HepG2 (cell line): ENCODE results near the gene MLST8. TPM values are rescaled to one million over a fixed set of nuclear protein-coding genes. Genes with fewer than 3 reads are reported as not detected.

ENCODE experiments used
- ARNT2 ChIP-seq: sonication (generic); formaldehyde crosslinking; IDR thresholded peaks from 2 replicates; pipeline ENCODE4 v1.8.0; 2022; ENCODE audit warnings: mild to moderate bottlenecking, low read depth, missing genetic modification reagents, moderate library complexity
- BRD4 ChIP-seq: sonication (generic); formaldehyde crosslinking; IDR thresholded peaks from 2 replicates; pipeline ENCODE4 v1.4.0; 2020; ENCODE audit warnings: missing genetic modification reagents
- EEA1 ChIP-seq: sonication (generic); formaldehyde crosslinking; IDR thresholded peaks from 2 replicates; pipeline ENCODE4 v1.5.1; 2020; ENCODE audit warnings: mild to moderate bottlenecking, missing genetic modification reagents, borderline replicate concordance
- FOXC1 ChIP-seq: sonication (generic); formaldehyde crosslinking; IDR thresholded peaks from 2 replicates; pipeline ENCODE4 v1.8.0; 2022; ENCODE audit warnings: mild to moderate bottlenecking, missing genetic modification reagents, borderline replicate concordance
- GLI4 ChIP-seq: sonication (generic); formaldehyde crosslinking; IDR thresholded peaks from 2 replicates; pipeline ENCODE4 v1.5.1; 2020; ENCODE audit warnings: missing genetic modification reagents, mild to moderate bottlenecking, moderate library complexity, borderline replicate concordance
- HDAC1 ChIP-seq: sonication (generic); formaldehyde crosslinking; IDR thresholded peaks from 2 replicates; pipeline ENCODE4 v1.5.1; 2020; ENCODE audit warnings: mild to moderate bottlenecking, missing genetic modification reagents
- HOXA5 ChIP-seq: sonication (generic); formaldehyde crosslinking; IDR thresholded peaks from 2 replicates; pipeline ENCODE4 v1.4.0; 2020; ENCODE audit warnings: missing genetic modification reagents
- IKZF1 ChIP-seq: fragments of 450-650 bp; IDR thresholded peaks from 2 replicates; pipeline ENCODE4 v1.7.1; 2016
- KLF13 ChIP-seq: sonication (generic); formaldehyde crosslinking; IDR thresholded peaks from 2 replicates; pipeline ENCODE4 v1.4.0; 2020; ENCODE audit warnings: mild to moderate bottlenecking, missing genetic modification reagents
- PCBP1 ChIP-seq: fragments of 200-400 bp; formaldehyde crosslinking; IDR thresholded peaks from 2 replicates; pipeline ENCODE4 v1.6.1; 2017; ENCODE audit warnings: mild to moderate bottlenecking, low read depth, low read length, borderline replicate concordance
- SALL1 ChIP-seq: sonication (generic); formaldehyde crosslinking; IDR thresholded peaks from 2 replicates; pipeline ENCODE4 v1.8.0; 2022; ENCODE audit warnings: mild to moderate bottlenecking, missing genetic modification reagents
- SMYD3 ChIP-seq: sonication (generic); formaldehyde crosslinking; IDR thresholded peaks from 2 replicates; pipeline ENCODE4 v1.8.1; 2023; ENCODE audit warnings: mild to moderate bottlenecking, missing genetic modification reagents
- SP5 ChIP-seq: IDR thresholded peaks from 2 replicates; pipeline ENCODE4 v1.6.1; 2016; ENCODE audit warnings: low read depth, borderline replicate concordance
- ZNF3 ChIP-seq: IDR thresholded peaks from 2 replicates; pipeline ENCODE4 v1.7.0; 2017; ENCODE audit warnings: inconsistent platforms
- ZNF484 ChIP-seq: sonication (generic); formaldehyde crosslinking; IDR thresholded peaks from 2 replicates; pipeline ENCODE4 v1.5.1; 2020; ENCODE audit warnings: mild to moderate bottlenecking, low read depth, missing genetic modification reagents, borderline replicate concordance
- ZNF782 ChIP-seq: sonication (generic); formaldehyde crosslinking; IDR thresholded peaks from 2 replicates; pipeline ENCODE4 v1.4.0; 2020; ENCODE audit warnings: missing genetic modification reagents, mild to moderate bottlenecking, borderline replicate concordance
- ZZZ3 ChIP-seq: sonication (generic); formaldehyde crosslinking; IDR thresholded peaks from 2 replicates; pipeline ENCODE4 v1.4.0; 2020; ENCODE audit warnings: missing genetic modification reagents, mild to moderate bottlenecking, borderline replicate concordance
- polyA plus RNA-seq, 8 experiments: library from polyadenylated mRNA; depleted of rRNA in 3 of 8; stranded (reverse) in 7 of 8; unstranded in 1 of 8; fragments of >200 nt; fragmentation: Illumina TruSeq in 4 of 8; extraction: Trizol in 4 of 8; gene quantifications; 2 replicates each; pipeline versions ENCODE4 v1.2.1 to v1.2.3, GENCODE V29; 2011 to 2016; ENCODE audit warnings: low read depth in 4 of 8, missing spikeins in 1 of 8, mixed read lengths in 1 of 8; ENCODE audit not compliant: insufficient read depth in 1 of 8
- total RNA-seq, 5 experiments: library from RNA; depleted of rRNA; stranded (reverse); fragments of >200 nt; fragmentation: Illumina TruSeq; extraction: Trizol; gene quantifications; 2 replicates each; pipeline ENCODE4 v1.2.3, GENCODE V29; 2016; ENCODE audit warnings: low read depth in 1 of 5
- TF ChIP-seq, protein P1 (sequence below): sonication (generic); formaldehyde crosslinking; IDR thresholded peaks from 2 replicates; pipeline ENCODE4 v1.8.0; 2022; ENCODE audit warnings: mild to moderate bottlenecking, missing genetic modification reagents
- TF ChIP-seq, protein P2 (sequence below): sonication (generic); formaldehyde crosslinking; IDR thresholded peaks from 2 replicates; pipeline ENCODE4 v1.4.0; 2020; ENCODE audit warnings: mild to moderate bottlenecking, low read depth, missing genetic modification reagents
- TF ChIP-seq, protein P3 (sequence below): sonication (generic); formaldehyde crosslinking; IDR thresholded peaks from 2 replicates; pipeline ENCODE4 v1.4.0; 2020; ENCODE audit warnings: mild to moderate bottlenecking, low read depth, missing genetic modification reagents
- TF ChIP-seq, protein P4 (sequence below): sonication (generic); formaldehyde crosslinking; IDR thresholded peaks from 2 replicates; pipeline ENCODE4 v1.8.1; 2023; ENCODE audit warnings: mild to moderate bottlenecking, missing genetic modification reagents
- TF ChIP-seq, protein P5 (sequence below): sonication (generic); formaldehyde crosslinking; IDR thresholded peaks from 2 replicates; pipeline ENCODE4 v1.5.0; 2020; ENCODE audit warnings: missing genetic modification reagents

The MLST8 gene
- total and polyA plus RNA-seq, 2 of the 13 experiments (the other 11 are each of a cell fraction or from before 2014, with no cell fraction given) = 30.8 to 72.7 TPM

DNA sequence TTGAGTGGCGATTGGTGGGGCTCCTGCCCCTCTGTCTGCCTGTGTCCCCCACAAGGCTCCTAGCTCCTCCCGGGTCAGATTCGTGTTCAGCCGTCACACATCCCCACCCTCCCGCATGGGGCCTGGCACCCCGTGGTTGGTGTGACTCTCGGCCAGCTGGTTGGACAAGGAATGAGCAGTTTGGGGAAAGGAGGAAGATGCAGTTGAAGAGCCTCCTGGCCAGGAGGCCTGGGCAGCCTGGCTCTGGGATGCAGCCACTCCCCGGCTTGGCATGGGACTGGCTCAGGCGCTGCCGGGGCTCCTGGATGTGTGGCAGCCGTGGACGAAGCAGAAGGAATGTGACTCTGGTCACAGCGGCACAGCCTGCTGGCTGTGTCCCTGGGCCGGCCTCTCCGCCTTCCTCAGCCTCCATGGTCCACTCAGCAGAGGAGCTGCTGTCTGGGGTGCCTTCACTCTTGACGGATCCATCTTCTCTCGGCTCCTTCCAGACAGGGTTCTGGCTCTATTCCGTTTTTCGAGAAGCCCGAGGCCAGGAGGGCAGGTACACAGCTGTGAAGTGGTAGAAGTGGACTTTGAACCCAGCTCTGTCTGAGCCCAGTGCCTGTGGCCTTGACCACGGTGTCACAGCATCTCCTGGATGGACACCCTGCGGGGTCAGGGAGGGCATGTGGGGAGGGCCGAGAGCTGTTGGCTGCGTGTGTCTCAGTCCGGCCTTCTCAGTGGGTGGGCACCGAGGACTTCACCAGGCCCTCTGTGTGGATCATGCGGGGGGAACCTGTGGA lies 47.6 kb upstream of the MLST8 start (continued):
- TF ChIP-seq, protein P1, sequence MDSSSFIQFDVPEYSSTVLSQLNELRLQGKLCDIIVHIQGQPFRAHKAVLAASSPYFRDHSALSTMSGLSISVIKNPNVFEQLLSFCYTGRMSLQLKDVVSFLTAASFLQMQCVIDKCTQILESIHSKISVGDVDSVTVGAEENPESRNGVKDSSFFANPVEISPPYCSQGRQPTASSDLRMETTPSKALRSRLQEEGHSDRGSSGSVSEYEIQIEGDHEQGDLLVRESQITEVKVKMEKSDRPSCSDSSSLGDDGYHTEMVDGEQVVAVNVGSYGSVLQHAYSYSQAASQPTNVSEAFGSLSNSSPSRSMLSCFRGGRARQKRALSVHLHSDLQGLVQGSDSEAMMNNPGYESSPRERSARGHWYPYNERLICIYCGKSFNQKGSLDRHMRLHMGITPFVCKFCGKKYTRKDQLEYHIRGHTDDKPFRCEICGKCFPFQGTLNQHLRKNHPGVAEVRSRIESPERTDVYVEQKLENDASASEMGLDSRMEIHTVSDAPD = 0 out of 2 replicates have a peak, but pooled peaks have one; percentile 48
- TF ChIP-seq, protein P2, sequence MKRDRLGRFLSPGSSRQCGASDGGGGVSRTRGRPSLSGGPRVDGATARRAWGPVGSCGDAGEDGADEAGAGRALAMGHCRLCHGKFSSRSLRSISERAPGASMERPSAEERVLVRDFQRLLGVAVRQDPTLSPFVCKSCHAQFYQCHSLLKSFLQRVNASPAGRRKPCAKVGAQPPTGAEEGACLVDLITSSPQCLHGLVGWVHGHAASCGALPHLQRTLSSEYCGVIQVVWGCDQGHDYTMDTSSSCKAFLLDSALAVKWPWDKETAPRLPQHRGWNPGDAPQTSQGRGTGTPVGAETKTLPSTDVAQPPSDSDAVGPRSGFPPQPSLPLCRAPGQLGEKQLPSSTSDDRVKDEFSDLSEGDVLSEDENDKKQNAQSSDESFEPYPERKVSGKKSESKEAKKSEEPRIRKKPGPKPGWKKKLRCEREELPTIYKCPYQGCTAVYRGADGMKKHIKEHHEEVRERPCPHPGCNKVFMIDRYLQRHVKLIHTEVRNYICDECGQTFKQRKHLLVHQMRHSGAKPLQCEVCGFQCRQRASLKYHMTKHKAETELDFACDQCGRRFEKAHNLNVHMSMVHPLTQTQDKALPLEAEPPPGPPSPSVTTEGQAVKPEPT (CRISPR knock-in tag) = no peak
- TF ChIP-seq EEA1 (no peak), KLF13 (CRISPR knock-in tag) (no peak), BRD4 (CRISPR knock-in tag) (peak; percentile 78; the same call in 1 of the 2 replicates), HOXA5 (CRISPR knock-in tag) (no peak), ZNF484 (CRISPR knock-in tag) (no peak), GLI4 (CRISPR knock-in tag) (no peak), ZNF782 (no peak), ZNF3 (CRISPR knock-in tag) (no peak), HDAC1 (CRISPR knock-in tag) (peak; percentile 97), SP5 (CRISPR knock-in tag) (peak; percentile 75), SMYD3 (CRISPR knock-in tag) (no peak), ZZZ3 (no peak), PCBP1 (peak; percentile 2; the same call in 1 of the 2 replicates), FOXC1 (CRISPR knock-in tag) (no peak), ARNT2 (peak; percentile 58; the same call in 1 of the 2 replicates), IKZF1 (no peak), SALL1 (CRISPR knock-in tag) (peak; percentile 84)
- TF ChIP-seq, protein P3, sequence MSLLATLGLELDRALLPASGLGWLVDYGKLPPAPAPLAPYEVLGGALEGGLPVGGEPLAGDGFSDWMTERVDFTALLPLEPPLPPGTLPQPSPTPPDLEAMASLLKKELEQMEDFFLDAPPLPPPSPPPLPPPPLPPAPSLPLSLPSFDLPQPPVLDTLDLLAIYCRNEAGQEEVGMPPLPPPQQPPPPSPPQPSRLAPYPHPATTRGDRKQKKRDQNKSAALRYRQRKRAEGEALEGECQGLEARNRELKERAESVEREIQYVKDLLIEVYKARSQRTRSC (CRISPR knock-in tag) = no peak
- TF ChIP-seq, protein P4, sequence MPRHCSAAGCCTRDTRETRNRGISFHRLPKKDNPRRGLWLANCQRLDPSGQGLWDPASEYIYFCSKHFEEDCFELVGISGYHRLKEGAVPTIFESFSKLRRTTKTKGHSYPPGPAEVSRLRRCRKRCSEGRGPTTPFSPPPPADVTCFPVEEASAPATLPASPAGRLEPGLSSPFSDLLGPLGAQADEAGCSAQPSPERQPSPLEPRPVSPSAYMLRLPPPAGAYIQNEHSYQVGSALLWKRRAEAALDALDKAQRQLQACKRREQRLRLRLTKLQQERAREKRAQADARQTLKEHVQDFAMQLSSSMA (CRISPR knock-in tag) = no peak
- TF ChIP-seq, protein P5, sequence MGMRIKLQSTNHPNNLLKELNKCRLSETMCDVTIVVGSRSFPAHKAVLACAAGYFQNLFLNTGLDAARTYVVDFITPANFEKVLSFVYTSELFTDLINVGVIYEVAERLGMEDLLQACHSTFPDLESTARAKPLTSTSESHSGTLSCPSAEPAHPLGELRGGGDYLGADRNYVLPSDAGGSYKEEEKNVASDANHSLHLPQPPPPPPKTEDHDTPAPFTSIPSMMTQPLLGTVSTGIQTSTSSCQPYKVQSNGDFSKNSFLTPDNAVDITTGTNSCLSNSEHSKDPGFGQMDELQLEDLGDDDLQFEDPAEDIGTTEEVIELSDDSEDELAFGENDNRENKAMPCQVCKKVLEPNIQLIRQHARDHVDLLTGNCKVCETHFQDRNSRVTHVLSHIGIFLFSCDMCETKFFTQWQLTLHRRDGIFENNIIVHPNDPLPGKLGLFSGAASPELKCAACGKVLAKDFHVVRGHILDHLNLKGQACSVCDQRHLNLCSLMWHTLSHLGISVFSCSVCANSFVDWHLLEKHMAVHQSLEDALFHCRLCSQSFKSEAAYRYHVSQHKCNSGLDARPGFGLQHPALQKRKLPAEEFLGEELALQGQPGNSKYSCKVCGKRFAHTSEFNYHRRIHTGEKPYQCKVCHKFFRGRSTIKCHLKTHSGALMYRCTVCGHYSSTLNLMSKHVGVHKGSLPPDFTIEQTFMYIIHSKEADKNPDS = no peak
